SU-DHL-6 (cell line): ENCODE results near the gene NFYA.

Experiments
- EZH2phosphoT487 ChIP-seq: fragments of 200-600 bp; sonication (generic), shearing (Covaris generic); conservative IDR thresholded peaks from 2 replicates; pipeline ENCODE4 v1.6.1; 2018; ENCODE audit warnings: mild to moderate bottlenecking, antibody characterized with exemption, low read length, moderate library complexity, mixed read lengths
- TF ChIP-seq, protein P1 (sequence below): fragments of 200-600 bp; sonication (generic); IDR thresholded peaks from one replicate; pipeline ENCODE4 v1.5.1; 2017; ENCODE audit warnings: antibody characterized with exemption, mild to moderate bottlenecking, low read length, moderate library complexity; ENCODE audit not compliant: insufficient read depth, poor library complexity, severe bottlenecking

DNA sequence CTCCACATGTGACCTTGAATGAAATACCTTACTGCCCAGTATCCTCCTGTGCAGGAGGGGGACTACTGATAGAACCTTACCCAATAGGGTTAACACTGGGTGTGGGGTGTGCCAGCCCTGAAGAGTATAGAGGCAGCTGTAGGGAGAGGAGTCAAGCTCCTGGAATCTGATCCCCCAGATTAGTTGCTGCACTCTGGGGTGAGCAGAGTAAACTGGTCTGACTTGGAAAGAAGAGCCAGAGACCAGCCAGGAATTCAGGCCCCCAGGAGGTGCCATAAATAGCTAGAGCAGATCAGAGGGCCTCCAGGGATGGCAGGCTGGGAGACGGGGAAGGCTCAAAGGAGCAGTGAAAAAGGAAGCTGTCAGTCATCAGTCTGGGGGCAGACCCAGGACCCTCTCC is 23.3 kb upstream of the NFYA start:
- TF ChIP-seq, protein P1, sequence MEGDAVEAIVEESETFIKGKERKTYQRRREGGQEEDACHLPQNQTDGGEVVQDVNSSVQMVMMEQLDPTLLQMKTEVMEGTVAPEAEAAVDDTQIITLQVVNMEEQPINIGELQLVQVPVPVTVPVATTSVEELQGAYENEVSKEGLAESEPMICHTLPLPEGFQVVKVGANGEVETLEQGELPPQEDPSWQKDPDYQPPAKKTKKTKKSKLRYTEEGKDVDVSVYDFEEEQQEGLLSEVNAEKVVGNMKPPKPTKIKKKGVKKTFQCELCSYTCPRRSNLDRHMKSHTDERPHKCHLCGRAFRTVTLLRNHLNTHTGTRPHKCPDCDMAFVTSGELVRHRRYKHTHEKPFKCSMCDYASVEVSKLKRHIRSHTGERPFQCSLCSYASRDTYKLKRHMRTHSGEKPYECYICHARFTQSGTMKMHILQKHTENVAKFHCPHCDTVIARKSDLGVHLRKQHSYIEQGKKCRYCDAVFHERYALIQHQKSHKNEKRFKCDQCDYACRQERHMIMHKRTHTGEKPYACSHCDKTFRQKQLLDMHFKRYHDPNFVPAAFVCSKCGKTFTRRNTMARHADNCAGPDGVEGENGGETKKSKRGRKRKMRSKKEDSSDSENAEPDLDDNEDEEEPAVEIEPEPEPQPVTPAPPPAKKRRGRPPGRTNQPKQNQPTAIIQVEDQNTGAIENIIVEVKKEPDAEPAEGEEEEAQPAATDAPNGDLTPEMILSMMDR = no peak
- TF ChIP-seq EZH2phosphoT487 = no peak
